Measurements from ENCODE around the gene STX4. TPM values are rescaled to one million over a fixed set of nuclear protein-coding genes. Genes with fewer than 3 reads are reported as not detected.

Gene STX4
- total RNA-seq, 3 donors from 2014 or later = 44.3 to 59.0 (median 52.2) TPM

GRCh38 chr16:31077024-31077423 is 43.7 kb downstream of the STX4 start:
- TF ChIP-seq CTCF (IDR thresholded peaks at IDR 0.05) (no peak), POLR2A (IDR thresholded peaks at IDR 0.05) (no peak), POLR2AphosphoS5 (IDR thresholded peaks at IDR 0.05) (no peak)
- H3K9me3 ChIP-seq = no peaks in the 10 kb centered on the region
- no peaks in the 10 kb centered on the region for H3K4me1 ChIP-seq
- no peaks in the 10 kb centered on the region for H3K27me3 ChIP-seq
- DNase-seq (ENCODE audit: low spot score in 2 of 2) = no peak
- no peak overlapping the region for H3K4me3 ChIP-seq
- H3K36me3 ChIP-seq = no peaks in the 10 kb centered on the region
- intact Hi-C loops (cut with DNase I; ENCODE audit: low total_unique reads) = no loop called here
- no peak overlapping the region for H3K27ac ChIP-seq

GRCh38 chr16:31077592-31078396 is 44.4 kb downstream of the STX4 start:
- Histone ChIP-seq H3K9me3 (no peaks in the 10 kb centered on the region), H3K27ac (no peak overlapping the region), H3K27me3 (no peaks in the 10 kb centered on the region), H3K36me3 (no peaks in the 10 kb centered on the region), H3K4me1 (no peaks in the 10 kb centered on the region), H3K4me3 (no peak overlapping the region)
- no peak for DNase-seq (ENCODE audit: low spot score in 2 of 2)
- intact Hi-C loops (cut with DNase I; ENCODE audit: low total_unique reads) = no loop called here
- TF ChIP-seq POLR2AphosphoS5 (IDR thresholded peaks at IDR 0.05) (no peak), CTCF (IDR thresholded peaks at IDR 0.05) (no peak), POLR2A (IDR thresholded peaks at IDR 0.05) (no peak)

- H3K9me3 ChIP-seq = no peaks in the 10 kb centered on the region
- intact Hi-C loops (cut with DNase I; ENCODE audit: low total_unique reads) = no loop called here
- TF ChIP-seq CTCF (IDR thresholded peaks at IDR 0.05) (no peak), POLR2A (IDR thresholded peaks at IDR 0.05) (no peak), POLR2AphosphoS5 (IDR thresholded peaks at IDR 0.05) (no peak)
- H3K27ac ChIP-seq = no peak overlapping the region
- H3K36me3 ChIP-seq = no peaks in the 10 kb centered on the region
- H3K4me1 ChIP-seq = no peaks in the 10 kb centered on the region
- DNase-seq (ENCODE audit: low spot score in 2 of 2) = no peak
- no peaks in the 10 kb centered on the region for H3K27me3 ChIP-seq
- no peak overlapping the region for H3K4me3 ChIP-seq
Measured at GRCh38 chr16:31078597-31079341, 45.4 kb downstream of the STX4 start.

- Histone ChIP-seq H3K4me1 (no peaks in the 10 kb centered on the region), H3K36me3 (no peaks in the 10 kb centered on the region)
- TF ChIP-seq CTCF (IDR thresholded peaks at IDR 0.05) (no peak), POLR2AphosphoS5 (IDR thresholded peaks at IDR 0.05) (no peak), POLR2A (IDR thresholded peaks at IDR 0.05) (no peak)
Measured at GRCh38 chr16:31079342-31079944, 46.1 kb downstream of the STX4 start.

More at GRCh38 chr16:31079342-31079944, 46.1 kb downstream of the STX4 start:
- intact Hi-C loops (cut with DNase I; ENCODE audit: low total_unique reads) = no loop called here
- Histone ChIP-seq H3K9me3 (no peaks in the 10 kb centered on the region), H3K27ac (no peak overlapping the region), H3K4me3 (no peak overlapping the region), H3K27me3 (no peaks in the 10 kb centered on the region)
- DNase-seq (ENCODE audit: low spot score in 2 of 2) = no peak

Data from breast epithelium (tissue), 4 donors.